Neural cell (in vitro differentiated cells): ENCODE measurements around the gene CREBBP. TPM values are rescaled to one million over a fixed set of nuclear protein-coding genes. Genes with fewer than 3 reads are reported as not detected.

Experiments used
- H2AFZ ChIP-seq: fragments of 200-600, 300-800 bp; sonication (generic), shearing (Covaris generic); 2 replicates; pipeline ENCODE4 v1.6.0; 2014; ENCODE audit warnings: low read depth, mild to moderate bottlenecking, antibody characterized with exemption, low read length, moderate library complexity
- H3F3A ChIP-seq: fragments of 200-600 bp; shearing (Covaris generic); 2 replicates; pipeline ENCODE4 v1.6.1; 2016; ENCODE audit warnings: mild to moderate bottlenecking, moderate library complexity, mixed read lengths, antibody characterized with exemption, low read length; ENCODE audit not compliant: insufficient read depth, poor library complexity, severe bottlenecking
- H3K27ac ChIP-seq: fragments of 200-600, 300-800 bp; sonication (generic), shearing (Covaris generic); 2 replicates; pipeline ENCODE4 v1.5.1; 2014; ENCODE audit warnings: mild to moderate bottlenecking, low read length, moderate library complexity
- H3K27me3 ChIP-seq: fragments of 300-800, 200-600 bp; sonication (generic), shearing (Covaris generic); 2 replicates; pipeline ENCODE4 v1.6.0; 2014; ENCODE audit warnings: mild to moderate bottlenecking, low read depth, low read length, moderate library complexity; ENCODE audit not compliant: insufficient read depth
- H3K36me3 ChIP-seq: fragments of 300-800, 200-600 bp; sonication (generic), shearing (Covaris generic); 2 replicates; pipeline ENCODE4 v1.5.1; 2014; ENCODE audit warnings: mild to moderate bottlenecking, antibody characterized with exemption, low read length, moderate library complexity; ENCODE audit not compliant: insufficient read depth
- H3K4me2 ChIP-seq: fragments of 300-800, 200-600 bp; sonication (generic), shearing (Covaris generic); 2 replicates; pipeline ENCODE4 v1.6.0; 2014; ENCODE audit warnings: mild to moderate bottlenecking, low read length
- H3K4me3 ChIP-seq: fragments of 300-800, 200-600 bp; sonication (generic), shearing (Covaris generic); 2 replicates; pipeline ENCODE4 v1.5.1; 2014; ENCODE audit warnings: mild to moderate bottlenecking, low read length, moderate library complexity
- H3K79me2 ChIP-seq: fragments of 200-600 bp; shearing (Covaris generic); replicated peaks from 2 replicates; pipeline ENCODE4 v1.6.0; 2014; ENCODE audit warnings: mild to moderate bottlenecking, low read length, moderate library complexity; ENCODE audit not compliant: insufficient read depth
- H3K9ac ChIP-seq: fragments of 300-800, 200-600 bp; sonication (generic), shearing (Covaris generic); 2 replicates; pipeline ENCODE4 v1.6.1; 2016; ENCODE audit warnings: mild to moderate bottlenecking, low read length, mixed read lengths
- H3K9me2 ChIP-seq: fragments of 200-600 bp; shearing (Covaris generic); 2 replicates; pipeline ENCODE4 v1.6.1; 2016; ENCODE audit warnings: mild to moderate bottlenecking, low read length, mixed read lengths; ENCODE audit not compliant: insufficient read depth
- H3K9me3 ChIP-seq: fragments of 200-600, 300-800 bp; sonication (generic), shearing (Covaris generic); 2 replicates; pipeline ENCODE4 v1.6.1; 2016; ENCODE audit warnings: mild to moderate bottlenecking, mixed run types, low read length, moderate library complexity, mixed read lengths
- H4K20me1 ChIP-seq: fragments of 200-600 bp; shearing (Covaris generic); 2 replicates; pipeline ENCODE4 v1.6.1; 2016; ENCODE audit warnings: mild to moderate bottlenecking, mixed run types; ENCODE audit not compliant: insufficient read depth
- EZH2 ChIP-seq: fragments of 200-600, 300-800 bp; shearing (Covaris generic), sonication (generic); IDR thresholded peaks from 2 replicates; pipeline ENCODE4 v1.6.1; 2014; ENCODE audit warnings: antibody characterized with exemption, low read length, borderline replicate concordance, mild to moderate bottlenecking; ENCODE audit not compliant: insufficient read depth, poor library complexity, severe bottlenecking
- MXI1 ChIP-seq: fragments of 450-650 bp; conservative IDR thresholded peaks from 2 replicates; pipeline ENCODE4 v1.6.1; 2014; ENCODE audit warnings: antibody characterized with exemption, mild to moderate bottlenecking; ENCODE audit not compliant: poor library complexity, severe bottlenecking
- POLR2AphosphoS5 ChIP-seq: IDR thresholded peaks from 2 replicates; pipeline ENCODE4 v1.6.1; 2012
- RAD21 ChIP-seq: fragments of 450-650 bp; conservative IDR thresholded peaks from 2 replicates; pipeline ENCODE4 v1.6.1; 2014; ENCODE audit warnings: antibody characterized with exemption, mild to moderate bottlenecking, moderate library complexity
- SMC3 ChIP-seq: fragments of 450-650 bp; conservative IDR thresholded peaks from 2 replicates; pipeline ENCODE4 v1.6.1; 2014; ENCODE audit warnings: antibody characterized with exemption, mild to moderate bottlenecking, moderate library complexity; ENCODE audit not compliant: poor library complexity
- TAF1 ChIP-seq: IDR thresholded peaks from 2 replicates; pipeline ENCODE4 v1.6.1; 2012; ENCODE audit warnings: low read depth
- polyA plus RNA-seq: library from polyadenylated mRNA; depleted of rRNA; stranded (reverse); fragments of >200 nt; gene quantifications from 2 replicates; pipeline ENCODE4 v1.2.3, GENCODE V29; 2014
- TF ChIP-seq, protein P1 (sequence below): IDR thresholded peaks from 2 replicates; pipeline ENCODE4 v1.6.1; 2012; ENCODE audit warnings: borderline replicate concordance
- TF ChIP-seq, protein P2 (sequence below): fragments of 450-650 bp; IDR thresholded peaks from 2 replicates; pipeline ENCODE4 v1.5.1; 2014; ENCODE audit warnings: antibody characterized with exemption, mild to moderate bottlenecking, moderate library complexity; ENCODE audit not compliant: poor library complexity, severe bottlenecking

CREBBP gene
- polyA plus RNA-seq, 1 donor from 2014 or later = 3.3 TPM

DNA sequence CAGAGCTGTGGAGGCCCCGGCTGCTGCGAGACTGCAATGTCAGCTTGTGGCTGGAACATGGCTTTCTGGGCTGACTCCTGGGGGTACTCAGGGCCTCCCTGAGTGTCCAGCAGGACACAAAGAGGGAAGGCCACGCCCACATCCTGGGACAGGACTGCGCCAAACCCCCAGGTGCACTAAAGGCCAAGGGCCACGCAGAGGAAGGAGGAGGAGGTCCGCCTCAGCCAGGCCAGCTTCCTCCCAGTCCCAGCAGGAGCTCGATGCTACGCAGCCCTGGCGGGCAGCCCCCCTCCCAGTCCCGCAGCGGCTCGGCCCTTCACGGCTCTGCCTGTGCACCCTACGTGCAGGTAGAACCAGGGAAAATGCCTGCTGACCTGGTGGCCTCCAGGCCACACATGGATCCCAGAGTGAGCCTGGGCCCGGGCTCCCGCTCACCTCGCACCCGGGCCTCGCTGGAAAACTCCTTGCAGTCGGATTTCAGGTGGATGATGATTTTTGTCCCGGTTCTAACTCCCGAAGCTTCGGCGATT, 204.8 kb downstream of the CREBBP start:
- H3K9me3 ChIP-seq = no peaks in the 10 kb centered on the region
- H3K4me3 ChIP-seq = no peak overlapping the region
- H3K27me3 ChIP-seq = no peaks in the 10 kb centered on the region
- no peak overlapping the region for H3K4me2 ChIP-seq
- peaks cover 14% of the 10 kb centered on the region for H3K36me3 ChIP-seq
- no peak overlapping the region for H2AFZ ChIP-seq
- TF ChIP-seq TAF1 (no peak), EZH2 (no peak), MXI1 (no peak), POLR2AphosphoS5 (no peak), SMC3 (no peak), RAD21 (no peak)
- TF ChIP-seq, protein P1, sequence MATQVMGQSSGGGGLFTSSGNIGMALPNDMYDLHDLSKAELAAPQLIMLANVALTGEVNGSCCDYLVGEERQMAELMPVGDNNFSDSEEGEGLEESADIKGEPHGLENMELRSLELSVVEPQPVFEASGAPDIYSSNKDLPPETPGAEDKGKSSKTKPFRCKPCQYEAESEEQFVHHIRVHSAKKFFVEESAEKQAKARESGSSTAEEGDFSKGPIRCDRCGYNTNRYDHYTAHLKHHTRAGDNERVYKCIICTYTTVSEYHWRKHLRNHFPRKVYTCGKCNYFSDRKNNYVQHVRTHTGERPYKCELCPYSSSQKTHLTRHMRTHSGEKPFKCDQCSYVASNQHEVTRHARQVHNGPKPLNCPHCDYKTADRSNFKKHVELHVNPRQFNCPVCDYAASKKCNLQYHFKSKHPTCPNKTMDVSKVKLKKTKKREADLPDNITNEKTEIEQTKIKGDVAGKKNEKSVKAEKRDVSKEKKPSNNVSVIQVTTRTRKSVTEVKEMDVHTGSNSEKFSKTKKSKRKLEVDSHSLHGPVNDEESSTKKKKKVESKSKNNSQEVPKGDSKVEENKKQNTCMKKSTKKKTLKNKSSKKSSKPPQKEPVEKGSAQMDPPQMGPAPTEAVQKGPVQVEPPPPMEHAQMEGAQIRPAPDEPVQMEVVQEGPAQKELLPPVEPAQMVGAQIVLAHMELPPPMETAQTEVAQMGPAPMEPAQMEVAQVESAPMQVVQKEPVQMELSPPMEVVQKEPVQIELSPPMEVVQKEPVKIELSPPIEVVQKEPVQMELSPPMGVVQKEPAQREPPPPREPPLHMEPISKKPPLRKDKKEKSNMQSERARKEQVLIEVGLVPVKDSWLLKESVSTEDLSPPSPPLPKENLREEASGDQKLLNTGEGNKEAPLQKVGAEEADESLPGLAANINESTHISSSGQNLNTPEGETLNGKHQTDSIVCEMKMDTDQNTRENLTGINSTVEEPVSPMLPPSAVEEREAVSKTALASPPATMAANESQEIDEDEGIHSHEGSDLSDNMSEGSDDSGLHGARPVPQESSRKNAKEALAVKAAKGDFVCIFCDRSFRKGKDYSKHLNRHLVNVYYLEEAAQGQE = no peak
- TF ChIP-seq, protein P2, sequence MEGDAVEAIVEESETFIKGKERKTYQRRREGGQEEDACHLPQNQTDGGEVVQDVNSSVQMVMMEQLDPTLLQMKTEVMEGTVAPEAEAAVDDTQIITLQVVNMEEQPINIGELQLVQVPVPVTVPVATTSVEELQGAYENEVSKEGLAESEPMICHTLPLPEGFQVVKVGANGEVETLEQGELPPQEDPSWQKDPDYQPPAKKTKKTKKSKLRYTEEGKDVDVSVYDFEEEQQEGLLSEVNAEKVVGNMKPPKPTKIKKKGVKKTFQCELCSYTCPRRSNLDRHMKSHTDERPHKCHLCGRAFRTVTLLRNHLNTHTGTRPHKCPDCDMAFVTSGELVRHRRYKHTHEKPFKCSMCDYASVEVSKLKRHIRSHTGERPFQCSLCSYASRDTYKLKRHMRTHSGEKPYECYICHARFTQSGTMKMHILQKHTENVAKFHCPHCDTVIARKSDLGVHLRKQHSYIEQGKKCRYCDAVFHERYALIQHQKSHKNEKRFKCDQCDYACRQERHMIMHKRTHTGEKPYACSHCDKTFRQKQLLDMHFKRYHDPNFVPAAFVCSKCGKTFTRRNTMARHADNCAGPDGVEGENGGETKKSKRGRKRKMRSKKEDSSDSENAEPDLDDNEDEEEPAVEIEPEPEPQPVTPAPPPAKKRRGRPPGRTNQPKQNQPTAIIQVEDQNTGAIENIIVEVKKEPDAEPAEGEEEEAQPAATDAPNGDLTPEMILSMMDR = no peak
- H3K27ac ChIP-seq = no peak overlapping the region
- no peaks in the 10 kb centered on the region for H4K20me1 ChIP-seq
- no peak overlapping the region for H3K9ac ChIP-seq
- H3F3A ChIP-seq = no peaks in the 10 kb centered on the region
- no peaks in the 10 kb centered on the region for H3K79me2 ChIP-seq
- H3K9me2 ChIP-seq = no peaks in the 10 kb centered on the region

Other genes with a start within 250 kb of the CREBBP start
- 47.8 and 61.4 TPM in 2 replicates for gene DNASE1, start 226.0 kb downstream of the CREBBP start, polyA plus RNA-seq
- 73.0 and 91.0 TPM in 2 replicates for gene TRAP1, start 163.2 kb downstream of the CREBBP start, polyA plus RNA-seq
- gene ADCY9, start 235.7 kb upstream of the CREBBP start, polyA plus RNA-seq = 6.3 and 7.6 TPM in 2 replicates